OCI-LY1 (cell line): ENCODE results near the gene RNF166.

Experiments
- H2AFZ ChIP-seq: fragments of 200-600 bp; sonication (generic), shearing (Covaris generic); 2 replicates; pipeline ENCODE4 v1.6.0; 2014; ENCODE audit warnings: antibody characterized with exemption, mild to moderate bottlenecking, low read length
- H3F3A ChIP-seq: fragments of 200-600 bp; sonication (generic), shearing (Covaris generic); 2 replicates; pipeline ENCODE4 v1.6.0; 2014; ENCODE audit warnings: mild to moderate bottlenecking, antibody characterized with exemption, low read length, moderate library complexity; ENCODE audit not compliant: insufficient read depth
- H3K27ac ChIP-seq: fragments of 200-600 bp; sonication (generic); 2 replicates; pipeline ENCODE4 v1.5.1; 2014; ENCODE audit warnings: low read length, mixed run types, mild to moderate bottlenecking, low read depth; ENCODE audit not compliant: poor library complexity, severe bottlenecking
- H3K27me3 ChIP-seq: fragments of 200-600 bp; sonication (generic); 2 replicates; pipeline ENCODE4 v1.6.0; 2014; ENCODE audit warnings: antibody characterized with exemption, mild to moderate bottlenecking, low read length, moderate library complexity; ENCODE audit not compliant: insufficient read depth
- H3K36me3 ChIP-seq: fragments of 200-600 bp; sonication (generic); 2 replicates; pipeline ENCODE4 v1.6.1; 2014; ENCODE audit warnings: mild to moderate bottlenecking, antibody characterized with exemption, low read length, moderate library complexity, mixed read lengths; ENCODE audit not compliant: insufficient read depth
- H3K4me1 ChIP-seq: fragments of 200-600 bp; sonication (generic); 2 replicates; pipeline ENCODE4 v1.5.1; 2014; ENCODE audit warnings: mild to moderate bottlenecking, low read length, moderate library complexity; ENCODE audit not compliant: insufficient read depth, severe bottlenecking
- H3K4me2 ChIP-seq: fragments of 200-600 bp; sonication (generic), shearing (Covaris generic); 2 replicates; pipeline ENCODE4 v1.6.1; 2014; ENCODE audit warnings: low read length
- H3K4me3 ChIP-seq: fragments of 200-600 bp; sonication (generic); 2 replicates; pipeline ENCODE4 v1.5.1; 2014; ENCODE audit warnings: low read length, low read depth, mild to moderate bottlenecking, mixed read lengths; ENCODE audit not compliant: poor library complexity, severe bottlenecking
- H3K79me2 ChIP-seq: fragments of 200-600 bp; shearing (Covaris generic); 2 replicates; pipeline ENCODE4 v1.6.1; 2016; ENCODE audit warnings: mixed run types, low read length, mixed read lengths; ENCODE audit not compliant: insufficient read depth
- H3K9ac ChIP-seq: fragments of 200-600 bp; sonication (generic), shearing (Covaris generic); 2 replicates; pipeline ENCODE4 v1.6.1; 2014; ENCODE audit warnings: mild to moderate bottlenecking, low read length, mixed read lengths
- H3K9me2 ChIP-seq: fragments of 200-600 bp; sonication (generic), shearing (Covaris generic); 2 replicates; pipeline ENCODE4 v1.6.1; 2014; ENCODE audit warnings: low read depth, mild to moderate bottlenecking, low read length, mixed read lengths
- H3K9me3 ChIP-seq: fragments of 200-600 bp; shearing (Covaris generic); 2 replicates; pipeline ENCODE4 v1.6.1; 2014; ENCODE audit warnings: low read length, mixed read lengths
- H4K20me1 ChIP-seq: fragments of 200-600 bp; sonication (generic), shearing (Covaris generic); 2 replicates; pipeline ENCODE4 v1.6.0; 2016; ENCODE audit warnings: mild to moderate bottlenecking, low read length; ENCODE audit not compliant: insufficient read depth
- CTCF ChIP-seq: fragments of 200-600 bp; sonication (generic), shearing (Covaris generic); IDR thresholded peaks from 2 replicates; pipeline ENCODE4 v1.5.1; 2017; ENCODE audit warnings: mild to moderate bottlenecking, antibody characterized with exemption, low read length, moderate library complexity, mixed read lengths
- EZH2 ChIP-seq: fragments of 200-600 bp; sonication (generic), shearing (Covaris generic); IDR thresholded peaks from 2 replicates; pipeline ENCODE4 v1.8.0; 2017; ENCODE audit warnings: borderline replicate concordance, mixed run types, mild to moderate bottlenecking, antibody characterized with exemption, low read length, moderate library complexity, mixed read lengths

The RNF166 gene

DNA sequence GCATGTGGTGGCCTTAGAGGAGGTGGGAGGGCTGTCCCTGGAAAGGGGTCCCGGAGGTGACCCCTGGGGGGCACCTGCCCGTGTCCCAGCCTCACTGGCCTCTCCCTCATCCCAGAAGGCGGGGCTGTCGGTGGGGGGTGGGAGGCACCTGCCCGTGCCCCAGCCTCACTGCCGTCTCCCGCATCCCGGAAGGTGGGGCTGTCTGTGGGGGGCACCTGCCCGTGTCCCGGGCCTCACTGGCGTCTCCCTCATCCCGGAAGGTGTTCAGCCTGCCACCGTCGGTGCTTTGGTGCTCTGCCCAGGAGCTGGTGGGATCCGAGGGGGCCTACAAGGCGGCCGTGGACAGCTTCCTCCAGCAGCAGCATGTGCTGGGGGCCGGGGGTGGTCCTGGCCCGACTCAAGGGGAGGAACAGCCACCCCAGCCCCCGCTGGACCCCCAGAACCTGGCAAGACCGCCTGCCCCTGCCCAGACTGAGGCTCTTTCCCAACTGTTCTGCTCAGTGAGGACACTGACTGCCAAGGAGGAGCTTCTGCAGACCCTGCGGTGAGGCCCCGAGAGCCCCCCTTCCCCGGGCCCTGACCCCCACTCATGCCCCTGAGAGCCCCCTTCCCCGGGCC, 6.3 kb upstream of the RNF166 start:
- H3K27me3 ChIP-seq: no peaks in the 10 kb centered on the region
- H3K9me3 ChIP-seq: no peaks in the 10 kb centered on the region
- H2AFZ ChIP-seq: no peak overlapping the region
- H3K79me2 ChIP-seq: no peaks in the 10 kb centered on the region
- peaks cover 9% of the 10 kb centered on the region for H3K4me1 ChIP-seq
- H3K4me3 ChIP-seq: no peak overlapping the region
- H3K4me2 ChIP-seq: no peak overlapping the region
- no peak overlapping the region for H3K27ac ChIP-seq
- H4K20me1 ChIP-seq: no peaks in the 10 kb centered on the region
- H3K36me3 ChIP-seq: peaks cover 36% of the 10 kb centered on the region
- H3K9me2 ChIP-seq: no peaks in the 10 kb centered on the region
- no peak overlapping the region for H3K9ac ChIP-seq
- TF ChIP-seq CTCF (no peak), EZH2 (no peak)
- H3F3A ChIP-seq: no peaks in the 10 kb centered on the region

GRCh38 chr16:88711750-88712340, 5.6 kb upstream of the RNF166 start:
- Histone ChIP-seq H3K27ac (no peak overlapping the region), H3K9me2 (no peaks in the 10 kb centered on the region), H3K27me3 (no peaks in the 10 kb centered on the region), H3K9ac (no peak overlapping the region), H3K4me1 (peaks cover 15% of the 10 kb centered on the region), H3K79me2 (no peaks in the 10 kb centered on the region), H3K4me3 (no peak overlapping the region), H3F3A (no peaks in the 10 kb centered on the region), H3K36me3 (peaks cover 30% of the 10 kb centered on the region), H3K9me3 (no peaks in the 10 kb centered on the region), H3K4me2 (no peak overlapping the region), H4K20me1 (no peaks in the 10 kb centered on the region), H2AFZ (no peak overlapping the region)
- TF ChIP-seq EZH2 (no peak), CTCF (no peak)

DNA sequence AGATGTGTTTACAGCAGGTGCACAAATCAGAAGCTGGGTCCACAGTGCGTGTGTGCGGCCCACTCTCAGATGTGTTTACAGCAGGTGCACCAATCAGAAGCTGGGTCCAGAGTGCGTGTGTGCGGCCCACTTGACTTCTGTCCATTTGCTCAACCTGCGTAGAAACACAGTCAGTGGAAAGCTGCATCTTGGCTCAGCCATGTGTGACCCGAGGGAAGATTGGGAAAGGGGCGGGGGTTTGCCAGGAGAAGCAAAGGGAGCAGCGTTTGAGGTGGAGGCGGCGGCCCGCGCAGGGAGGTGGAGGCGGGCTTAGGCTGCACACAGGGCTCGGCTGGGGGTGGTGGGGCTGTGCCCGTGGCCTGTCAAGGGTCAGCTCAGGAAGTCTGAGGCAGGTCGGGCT, 4.3 kb upstream of the RNF166 start:
- Histone ChIP-seq H3F3A (no peaks in the 10 kb centered on the region), H3K27me3 (no peaks in the 10 kb centered on the region), H3K36me3 (peaks cover 17% of the 10 kb centered on the region), H3K4me2 (no peak overlapping the region), H3K79me2 (no peaks in the 10 kb centered on the region), H3K9ac (no peak overlapping the region), H4K20me1 (no peaks in the 10 kb centered on the region), H3K4me1 (peaks cover 19% of the 10 kb centered on the region), H3K27ac (no peak overlapping the region), H3K4me3 (no peak overlapping the region), H3K9me3 (no peaks in the 10 kb centered on the region), H2AFZ (no peak overlapping the region), H3K9me2 (no peaks in the 10 kb centered on the region)
- no peak for TF ChIP-seq CTCF
- TF ChIP-seq EZH2: no peak
